Hindlimb muscle (tissue), 1 donor: Measurements from ENCODE around the gene ACSBG1. TPM values are rescaled to one million over a fixed set of nuclear protein-coding genes. Genes with fewer than 3 reads are reported as not detected.
"Not testable (repeated sequence)": the region's sequence is repeated elsewhere in the genome, so short reads cannot be mapped to it uniquely, and the experiment has no call there.

Experiments used
- DNase-seq: peaks from one replicate; pipeline ENCODE4 v3.0.0-alpha.2; 2013
- polyA plus RNA-seq: library from polyadenylated mRNA; unstranded; fragments of 120-200 nt; gene quantifications from one replicate; pipeline ENCODE4 v1.2.1, GENCODE V29; 2013; ENCODE audit not compliant: insufficient read length

Gene ACSBG1
- polyA plus RNA-seq, 1 donor = 0.44 TPM

DNA sequence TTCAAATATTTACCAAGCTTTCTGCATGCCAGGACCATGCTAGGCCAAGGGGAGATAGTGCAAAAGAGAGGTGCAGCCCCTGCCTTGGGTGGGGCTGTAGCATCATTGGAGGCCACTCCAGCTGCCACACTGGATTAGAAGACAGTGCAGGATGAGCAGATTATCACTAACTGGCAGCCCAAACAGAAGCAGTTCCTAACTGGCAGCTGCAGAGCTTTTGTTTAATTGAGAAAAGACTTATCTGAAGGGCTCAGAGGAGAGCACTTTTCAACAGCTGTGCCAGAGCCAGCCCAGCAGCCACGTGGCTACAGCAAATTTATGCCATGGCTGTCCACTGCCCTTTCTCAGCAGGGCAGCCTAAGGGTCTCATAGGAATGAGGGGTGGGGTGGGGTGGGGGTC lies 13.5 kb upstream of the ACSBG1 start:
- DNase-seq = no peak

DNA sequence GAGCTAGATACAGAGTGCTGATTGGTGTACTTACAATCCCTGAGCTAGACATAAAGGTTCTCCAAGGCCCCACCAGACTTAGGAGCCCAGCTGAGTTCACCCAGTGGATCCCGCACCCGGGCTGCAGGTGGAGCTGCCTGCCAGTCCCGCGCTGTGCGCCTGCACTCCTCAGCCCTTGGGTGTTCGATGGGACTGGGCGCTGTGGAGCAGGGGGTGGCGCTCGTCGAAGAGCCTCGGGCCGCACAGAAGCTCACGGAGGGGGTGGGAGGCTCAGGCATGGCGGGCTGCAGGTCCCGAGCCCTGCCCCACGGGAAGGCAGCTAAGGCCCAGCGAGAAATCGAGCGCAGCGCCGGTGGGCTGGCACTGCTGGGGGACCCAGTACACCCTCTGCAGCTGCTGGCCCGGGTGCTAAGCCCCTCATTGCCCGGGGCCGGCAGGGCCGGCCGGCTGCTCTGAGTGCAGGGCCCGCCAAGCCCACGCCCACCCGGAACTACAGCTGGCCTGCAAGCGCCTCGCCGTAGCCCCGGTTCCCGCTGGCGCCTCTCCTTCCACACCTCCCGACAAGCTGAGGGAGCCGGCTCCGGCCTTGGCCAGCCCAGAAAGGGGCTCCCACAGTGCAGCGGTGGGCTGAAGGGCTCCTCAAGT lies 11.7 kb upstream of the ACSBG1 start:
- DNase-seq = not testable (repeated sequence)

DNA sequence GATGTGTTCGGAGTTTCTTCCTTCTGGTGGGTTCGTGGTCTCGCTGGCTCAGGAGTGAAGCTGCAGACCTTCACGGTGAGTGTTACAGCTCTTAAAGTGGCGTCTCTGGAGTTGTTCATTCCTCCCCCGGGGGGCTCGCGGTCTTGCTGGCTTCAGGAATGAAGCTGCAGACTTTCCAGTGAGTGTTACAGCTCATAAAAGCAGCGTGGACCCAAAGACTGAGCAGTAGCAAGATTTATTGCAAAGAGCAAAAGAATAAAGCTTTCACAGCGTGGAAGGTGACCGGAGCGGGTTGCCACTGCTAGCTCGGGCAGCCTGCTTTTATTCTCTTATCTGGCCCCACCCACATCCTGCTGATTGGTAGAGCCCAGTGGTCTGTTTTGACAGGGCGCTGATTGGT lies 11.0 kb upstream of the ACSBG1 start:
- not testable (repeated sequence) for DNase-seq

DNA sequence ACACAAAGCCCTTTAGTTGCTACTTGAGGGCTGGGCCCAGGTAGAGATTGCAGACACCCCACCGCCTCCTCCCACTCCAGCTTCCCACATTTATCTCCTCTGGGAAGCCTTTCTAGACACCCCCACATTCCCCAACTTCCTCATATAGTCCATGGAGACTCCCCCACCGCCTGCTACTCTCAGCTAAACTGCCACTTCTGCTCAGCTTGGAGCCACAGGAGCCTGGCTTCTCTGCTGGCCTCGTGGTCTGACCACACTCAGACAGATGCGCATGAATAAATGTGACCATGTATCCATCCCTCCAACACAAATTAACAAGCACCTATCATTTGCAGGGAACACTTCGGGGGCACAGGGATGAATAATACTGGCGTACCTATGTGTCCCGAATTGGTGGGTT lies 10.5 kb upstream of the ACSBG1 start:
- DNase-seq = no peak

DNA sequence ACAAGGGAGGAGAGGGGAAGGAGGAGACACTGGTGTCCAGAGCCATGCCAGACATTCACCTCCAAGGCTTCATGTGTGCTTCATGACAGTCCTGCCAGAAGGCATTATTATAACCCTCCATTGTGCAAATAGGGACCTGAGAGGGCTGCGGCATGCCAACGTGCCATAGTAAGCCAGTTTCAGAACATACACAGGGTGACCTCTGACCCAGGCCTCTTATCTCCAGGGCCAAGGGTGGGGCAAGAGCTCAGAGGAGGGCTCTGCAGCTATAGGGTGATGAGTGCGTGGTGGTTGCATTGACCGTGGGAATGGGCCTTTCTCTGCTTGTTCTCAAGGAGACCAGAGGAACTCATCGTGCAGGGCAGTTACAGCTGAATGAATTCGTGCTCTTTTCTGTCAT lies 9.7 kb upstream of the ACSBG1 start:
- no peak for DNase-seq

DNA sequence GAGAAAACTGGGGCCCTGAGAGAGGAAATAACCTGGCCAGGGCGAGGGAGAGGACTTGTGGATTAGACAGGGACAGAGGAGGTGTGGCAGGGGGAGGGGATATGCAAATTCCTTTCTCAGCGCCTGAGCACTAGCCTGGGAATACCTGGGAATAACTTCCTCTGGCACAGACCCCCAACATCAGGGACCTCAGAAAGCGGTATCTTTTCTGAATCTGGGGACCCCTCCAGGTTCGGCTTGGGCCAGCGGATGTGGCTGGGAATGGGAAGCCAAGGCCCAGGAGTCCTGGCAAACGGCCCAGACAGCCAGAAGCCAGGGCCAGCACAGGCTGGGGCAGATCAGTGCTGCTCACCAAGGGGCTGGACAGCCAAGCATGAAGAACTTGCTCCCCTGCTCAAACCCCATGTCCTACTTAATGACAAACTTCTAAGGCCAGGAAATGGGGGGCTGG lies 9.2 kb upstream of the ACSBG1 start:
- no peak for DNase-seq

DNA sequence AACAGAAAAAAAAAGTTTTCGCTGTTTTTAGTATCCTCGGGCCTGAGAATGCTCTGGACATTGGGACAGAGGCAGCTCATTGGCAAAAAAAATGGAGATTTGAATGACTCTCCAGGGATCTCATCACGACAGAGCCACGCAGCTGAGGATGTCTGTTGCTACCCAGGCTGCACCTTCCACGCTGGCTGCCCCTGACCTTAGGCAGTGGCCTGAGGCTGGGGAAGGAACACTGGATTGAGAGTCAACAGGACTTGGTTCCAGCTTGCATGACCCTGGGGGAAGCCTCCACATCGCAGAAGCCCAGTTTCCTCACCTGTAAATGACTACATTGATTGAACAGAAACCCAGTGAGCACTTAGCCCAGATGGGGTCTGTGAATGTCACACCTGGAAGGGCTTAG lies 8.7 kb upstream of the ACSBG1 start:
- no peak for DNase-seq

DNA sequence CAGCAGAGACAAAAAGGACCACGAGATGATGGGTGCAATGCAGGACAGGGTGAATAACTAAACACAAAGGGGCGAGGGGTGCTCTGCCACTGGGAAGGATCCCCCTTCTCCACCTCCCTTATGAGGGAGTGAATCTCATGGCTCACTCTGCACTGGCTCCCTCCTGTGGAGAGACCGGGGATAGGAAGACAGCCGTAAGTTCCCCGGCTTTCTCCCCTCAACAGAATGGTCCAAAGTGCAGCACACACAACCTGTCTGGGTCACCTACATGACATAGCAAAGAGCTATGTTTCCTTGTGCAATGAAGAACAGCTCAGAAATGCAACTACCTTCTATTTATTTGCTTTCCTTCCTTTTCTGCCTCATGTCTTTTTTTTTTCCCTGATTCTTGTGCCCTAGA lies 7.8 kb upstream of the ACSBG1 start:
- no peak for DNase-seq

DNA sequence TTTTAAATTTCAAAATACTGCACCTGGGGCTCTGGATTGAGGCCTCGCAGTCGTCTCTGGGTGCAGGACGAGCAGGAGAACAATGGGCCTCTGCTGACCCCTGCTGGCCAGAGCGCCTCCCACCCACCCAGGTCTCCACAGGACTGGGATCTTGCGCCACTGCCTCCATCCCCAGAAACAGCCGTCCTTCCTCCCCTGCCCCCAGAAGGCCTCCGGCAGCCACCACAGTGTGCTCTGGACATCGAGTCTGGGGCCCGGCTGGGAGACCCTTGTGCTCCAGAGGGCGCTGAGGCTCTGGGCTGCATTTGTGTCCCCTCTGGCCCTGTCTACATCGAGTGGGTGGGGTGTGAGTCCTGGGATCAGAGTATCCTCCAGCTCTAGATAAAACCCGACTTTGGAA lies 6.7 kb upstream of the ACSBG1 start:
- peak; percentile 80 for DNase-seq

DNA sequence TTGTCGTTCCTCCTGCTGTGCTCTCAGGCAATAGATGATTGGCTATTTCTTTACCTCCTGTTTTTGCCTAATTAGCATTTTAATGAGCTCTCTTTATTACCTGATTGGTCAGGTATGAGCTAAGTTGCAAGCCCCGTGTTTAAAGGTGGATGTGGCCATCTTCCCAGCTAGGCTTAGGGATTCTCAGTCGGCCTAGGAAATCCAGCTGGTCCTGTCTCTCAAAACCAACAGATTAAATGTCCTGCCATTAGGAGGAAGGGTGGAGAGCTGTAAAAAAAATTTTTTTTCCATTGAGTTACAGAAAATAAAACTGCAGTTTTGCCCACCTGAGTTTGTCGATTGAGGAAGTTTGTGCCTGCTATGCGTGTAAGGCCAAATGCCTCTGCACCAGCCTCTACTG lies 5.4 kb upstream of the ACSBG1 start:
- no peak for DNase-seq

DNA sequence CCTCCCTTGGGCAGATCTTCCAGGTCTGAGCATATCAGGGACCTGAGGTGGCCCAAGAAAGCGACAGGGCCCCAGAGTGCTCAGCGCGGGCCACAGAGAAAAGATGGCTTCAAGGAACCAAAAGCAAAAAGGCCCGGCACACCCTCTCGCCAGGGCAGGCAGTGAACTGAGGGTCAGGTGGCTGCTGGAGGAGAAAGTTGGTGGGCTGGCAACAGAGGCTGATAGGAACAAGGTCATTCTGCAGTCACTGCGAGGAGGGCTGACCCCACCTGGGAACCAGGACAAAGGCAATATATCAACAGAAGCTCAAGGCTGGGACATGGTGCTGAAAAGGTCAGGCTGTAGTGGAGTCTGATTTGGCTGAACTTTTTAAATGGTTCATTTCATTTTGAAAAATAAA lies 2.8 kb upstream of the ACSBG1 start:
- DNase-seq = no peak

DNA sequence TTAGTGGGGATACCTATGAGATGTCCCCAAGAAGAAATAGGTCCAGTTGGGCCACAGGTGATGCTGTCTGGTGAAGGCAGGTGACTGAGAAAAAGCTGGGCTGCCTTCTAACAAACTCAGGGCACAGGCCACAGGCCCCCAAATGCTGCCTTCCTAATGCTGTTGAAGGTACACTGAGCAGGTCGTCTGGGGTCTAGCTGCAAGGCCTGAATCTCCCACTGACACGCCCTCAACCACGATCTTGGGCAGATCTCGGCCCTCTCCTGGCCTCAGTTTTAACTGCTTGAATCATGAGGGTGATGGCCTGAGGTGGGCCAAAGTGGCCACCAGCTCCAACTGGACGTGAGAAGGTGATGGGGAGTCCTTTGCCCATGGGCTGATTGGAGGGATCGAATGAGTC lies 2.1 kb upstream of the ACSBG1 start:
- DNase-seq = no peak

DNA sequence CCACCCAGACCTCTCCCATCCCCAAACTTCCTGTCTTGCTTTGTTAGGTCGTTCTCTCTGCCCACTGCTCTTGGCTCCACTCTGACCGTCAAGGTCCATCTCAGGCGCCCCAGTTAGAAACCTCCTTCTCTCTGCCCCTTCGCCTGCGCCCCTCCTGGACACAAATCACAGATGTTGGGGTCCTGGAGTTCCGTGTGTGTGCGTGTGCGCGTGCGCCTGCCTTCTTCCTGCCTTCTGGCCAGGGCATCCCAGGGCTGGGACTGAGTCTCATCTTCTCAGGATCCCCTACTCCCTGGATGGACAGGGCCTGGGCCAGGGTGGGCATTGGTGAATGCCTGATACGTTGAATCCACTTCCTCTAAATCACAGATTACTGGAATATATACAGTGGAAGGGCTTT lies 869 bp downstream of the ACSBG1 start:
- DNase-seq = no peak

DNA sequence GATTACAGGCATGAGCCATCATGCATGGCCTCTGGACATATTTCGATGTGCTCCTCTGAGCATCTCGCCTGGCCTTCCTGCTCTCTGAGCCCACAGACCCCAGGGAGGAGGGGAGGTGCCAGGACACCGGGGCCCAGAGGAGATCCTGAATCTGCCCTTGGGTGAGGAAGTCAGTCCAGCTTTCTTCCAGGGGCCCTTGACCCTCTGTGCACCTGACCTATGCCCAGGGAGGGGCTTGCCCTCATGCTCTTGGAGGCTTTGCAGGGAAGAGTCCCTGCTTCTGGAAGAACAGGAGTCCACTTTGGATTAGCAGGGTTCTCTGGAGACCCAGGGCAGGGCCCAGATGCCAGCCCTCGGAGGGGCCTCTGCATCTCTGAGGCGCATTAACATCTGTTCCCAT lies 1.4 kb downstream of the ACSBG1 start:
- no peak for DNase-seq

DNA sequence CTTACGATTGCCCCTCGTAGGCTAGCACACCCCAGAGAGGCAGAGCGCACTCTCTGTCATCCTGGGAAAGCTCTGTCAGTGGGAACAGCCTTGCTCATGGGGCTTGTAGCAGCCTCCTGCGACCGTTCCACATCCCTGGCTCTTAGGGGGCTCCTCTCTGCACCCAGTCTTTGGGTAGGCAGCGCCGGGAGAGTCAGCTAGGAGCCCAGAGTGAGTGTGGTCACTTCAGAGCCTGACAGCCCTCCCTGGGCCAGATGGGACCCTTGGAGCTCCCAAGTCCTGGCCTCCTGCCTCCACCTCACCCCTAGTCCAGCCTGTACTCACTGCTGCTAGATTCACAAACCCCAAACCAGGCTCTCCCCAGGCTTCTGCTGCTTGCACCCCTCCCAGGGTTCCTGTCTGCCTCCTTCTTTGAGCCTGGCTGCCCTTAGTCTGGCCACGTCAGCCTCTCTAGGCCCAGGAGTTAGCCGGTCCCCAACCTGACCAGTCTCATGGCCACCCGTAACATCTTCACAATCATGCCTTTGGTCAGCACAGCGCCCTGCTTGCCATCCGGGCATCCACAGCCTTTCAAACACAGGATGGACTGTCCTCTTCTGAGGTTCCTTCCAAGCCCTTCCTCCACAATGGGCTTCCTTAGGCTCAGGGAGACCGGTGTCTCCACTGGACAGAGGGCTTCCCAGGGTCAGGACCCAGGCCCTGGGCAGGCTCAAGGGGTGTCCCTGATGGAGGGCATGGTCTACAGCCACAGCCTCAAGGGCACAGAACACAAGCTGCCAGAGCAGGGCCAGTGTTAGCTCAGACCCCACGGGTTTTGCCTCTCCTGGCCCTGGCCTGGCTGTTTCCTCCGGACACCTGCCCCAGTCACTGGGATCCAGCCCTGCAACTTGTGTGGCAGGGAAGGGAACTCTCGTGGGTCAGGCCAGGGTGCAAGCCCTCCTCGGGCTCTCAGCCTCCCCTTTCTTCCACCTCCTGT lies 4.6 kb downstream of the ACSBG1 start:
- DNase-seq = no peak

DNA sequence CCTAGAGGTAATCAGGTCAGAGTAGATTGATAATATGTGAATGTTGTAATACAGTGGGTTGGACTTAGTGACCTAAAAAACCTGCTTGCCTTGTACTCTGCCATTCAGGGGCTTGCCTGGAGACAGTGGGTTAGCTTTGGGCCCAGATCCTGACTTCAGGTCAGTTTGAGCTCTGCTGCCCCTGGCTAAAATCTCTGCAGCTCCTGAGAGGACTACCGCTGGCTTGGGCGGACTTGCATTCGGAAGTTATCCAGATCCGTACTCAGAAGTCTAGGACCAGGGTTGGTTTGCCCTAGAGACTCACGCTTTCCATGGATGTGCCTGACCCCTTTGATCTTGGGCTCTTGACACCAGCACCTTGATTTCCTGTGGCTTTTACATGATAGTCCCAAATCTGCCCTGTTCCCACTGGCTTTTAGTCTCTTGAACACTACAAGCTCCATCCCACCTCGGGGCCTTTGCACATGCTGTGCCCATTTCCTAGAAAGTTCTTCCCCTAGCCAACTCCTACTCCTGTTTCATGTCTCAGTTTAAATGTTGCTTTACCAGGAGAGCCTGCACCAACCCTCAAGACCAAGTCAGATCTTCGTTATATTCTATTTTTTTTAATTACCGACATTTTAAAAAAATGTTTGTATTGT lies 5.9 kb downstream of the ACSBG1 start:
- DNase-seq = no peak

DNA sequence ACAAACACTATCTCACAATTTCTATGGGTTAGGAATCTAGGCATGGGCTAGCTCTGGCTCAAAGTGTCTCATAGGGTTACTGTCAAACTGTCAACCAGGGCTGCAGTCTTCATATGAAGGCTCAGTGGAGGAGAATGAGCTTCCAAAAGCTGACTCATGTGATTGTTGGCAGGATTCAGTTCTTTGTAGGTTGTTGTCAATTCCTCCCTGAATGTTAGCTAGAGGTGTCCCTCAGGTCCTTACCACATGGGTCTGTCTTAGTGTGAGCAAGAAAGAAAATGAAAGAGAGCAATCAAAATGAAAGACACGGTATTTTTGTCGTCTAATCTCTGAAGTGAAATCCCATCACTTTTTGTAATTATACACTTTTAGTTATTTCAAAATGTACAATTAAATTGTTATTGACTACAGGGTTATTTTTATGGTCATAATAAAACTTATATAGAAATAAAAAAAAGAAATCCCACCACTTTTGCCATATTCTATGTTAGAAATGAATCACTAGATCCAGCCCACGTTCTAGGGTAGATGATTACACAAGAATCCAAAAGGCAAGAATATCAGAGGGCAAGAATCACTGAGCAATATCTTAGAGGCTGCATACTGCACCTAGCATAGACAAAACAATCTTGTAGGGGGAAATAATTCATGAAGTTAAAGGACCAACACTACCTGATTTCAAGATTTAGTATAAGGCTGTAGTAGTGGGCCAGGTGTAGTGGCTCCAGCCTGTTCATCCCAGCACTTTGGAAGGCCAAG lies 8.4 kb downstream of the ACSBG1 start:
- DNase-seq = no peak

DNA sequence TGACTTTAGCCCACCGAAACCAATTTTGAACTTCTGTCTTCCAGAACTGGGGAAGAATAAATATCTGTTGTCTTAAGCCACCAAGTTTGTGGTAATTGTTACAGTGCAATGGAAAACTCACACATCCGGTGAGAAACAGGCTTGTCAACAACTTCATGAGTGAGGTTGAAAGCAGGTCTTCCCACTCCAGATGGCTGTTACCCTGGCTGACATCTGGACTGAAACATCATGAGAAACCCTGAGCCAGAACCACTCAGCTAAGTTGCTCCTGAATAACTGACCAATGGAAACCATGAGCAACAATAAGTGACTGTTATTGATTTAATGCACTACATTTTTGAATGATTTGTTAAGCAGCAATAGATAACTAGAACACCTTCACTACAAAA lies 10.3 kb downstream of the ACSBG1 start:
- no peak for DNase-seq

DNA sequence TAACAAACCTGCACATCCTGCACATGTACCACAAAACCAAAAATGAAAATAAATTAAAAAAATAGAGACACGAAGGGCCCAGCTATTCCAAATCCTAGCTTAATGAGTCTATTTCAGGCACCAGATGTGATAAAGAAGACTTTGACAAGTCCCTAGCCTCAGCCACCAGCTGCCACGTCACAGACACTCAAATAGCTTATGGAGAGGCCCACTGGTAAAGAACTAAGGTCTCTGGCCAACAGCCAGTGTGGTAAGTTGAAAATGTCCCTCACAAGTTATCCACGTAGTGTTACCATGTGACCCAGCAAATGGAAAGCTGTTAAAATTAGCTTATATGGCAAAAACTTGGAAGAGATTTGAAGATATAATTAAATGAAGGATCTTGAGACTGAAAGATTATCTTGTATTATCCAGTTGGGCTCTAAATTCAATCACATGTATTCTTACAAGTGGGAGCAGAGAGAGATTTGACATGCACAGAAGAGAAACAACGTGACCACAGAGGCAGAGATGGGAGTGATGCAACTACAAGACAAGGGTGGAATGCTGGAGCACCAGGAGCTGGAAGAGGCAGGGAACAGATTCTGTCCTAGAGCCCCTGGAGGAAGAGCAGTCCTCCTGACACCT lies 10.9 kb downstream of the ACSBG1 start:
- DNase-seq = no peak

DNA sequence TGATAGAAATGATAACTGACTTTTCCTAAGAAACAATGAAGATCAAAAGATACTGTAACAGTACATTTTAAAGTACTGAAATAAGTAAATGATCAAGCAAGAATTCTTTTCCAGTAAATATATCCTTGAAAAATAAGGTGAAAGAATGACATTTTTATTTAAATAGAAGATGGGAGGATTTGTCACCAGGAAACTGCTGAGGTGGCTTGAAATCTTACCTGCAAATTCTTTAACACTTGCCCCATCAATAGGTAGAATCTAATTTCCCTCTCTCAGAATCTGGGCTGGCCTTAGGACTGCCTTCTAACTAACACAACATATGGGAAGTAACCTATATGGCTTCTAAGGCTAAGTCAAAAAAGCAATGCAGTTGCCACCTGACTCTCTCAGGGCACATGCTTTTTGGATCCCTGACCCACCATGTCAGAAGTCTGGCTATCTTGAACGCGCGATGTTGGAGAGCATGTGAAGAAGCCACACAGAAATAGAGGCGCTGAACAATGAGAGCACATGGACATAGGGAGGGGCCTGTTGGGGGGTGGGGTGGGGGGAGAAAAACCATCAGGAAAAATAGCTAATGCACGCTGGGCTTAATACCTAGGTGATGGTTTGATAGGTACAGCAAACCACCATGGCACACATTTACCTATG lies 11.5 kb downstream of the ACSBG1 start:
- DNase-seq = no peak

DNA sequence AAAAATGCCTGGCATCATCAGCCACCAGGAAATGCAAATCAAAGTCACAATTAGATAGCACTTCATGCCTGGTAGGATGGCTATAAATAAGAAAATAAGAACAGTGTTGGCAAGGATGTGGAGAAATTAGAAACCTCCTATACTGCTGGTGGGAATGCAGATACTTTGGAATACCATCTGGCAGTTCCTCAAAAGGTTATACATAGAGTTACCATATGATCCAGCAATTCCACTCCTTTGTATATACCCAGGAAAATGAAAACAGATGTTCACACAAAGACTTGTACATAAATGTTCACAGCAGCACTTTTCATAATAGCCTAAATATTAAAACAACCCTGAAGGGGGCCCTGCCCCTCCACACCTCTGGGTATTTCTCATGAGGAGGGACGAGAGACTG lies 13.7 kb downstream of the ACSBG1 start:
- DNase-seq = no peak
